Hepatocyte (in vitro differentiated cells): Measurements from ENCODE around the gene KRTAP5-6. TPM values are rescaled to one million over a fixed set of nuclear protein-coding genes. Genes with fewer than 3 reads are reported as not detected.

ENCODE experiments used
- DNase-seq: peaks from one replicate; pipeline ENCODE4 v3.0.0-alpha.2; 2016; ENCODE audit warnings: low spot score
- H2AFZ ChIP-seq: fragments of 200-600 bp; sonication (generic); 2 replicates; pipeline ENCODE4 v1.6.0; 2016; ENCODE audit warnings: antibody characterized with exemption, mild to moderate bottlenecking
- H3K27ac ChIP-seq: fragments of 200-600 bp; sonication (generic); 2 replicates; pipeline ENCODE4 v1.5.1; 2016; ENCODE audit warnings: mild to moderate bottlenecking
- H3K27me3 ChIP-seq: fragments of 200-600 bp; sonication (generic); 2 replicates; pipeline ENCODE4 v1.6.1; 2016
- H3K36me3 ChIP-seq: fragments of 200-600 bp; sonication (generic); replicated peaks from 2 replicates; pipeline ENCODE4 v1.5.1; 2016; ENCODE audit warnings: low read depth; ENCODE audit not compliant: insufficient read depth
- H3K4me1 ChIP-seq: fragments of 200-600 bp; sonication (generic); 2 replicates; pipeline ENCODE4 v1.5.1; 2016; ENCODE audit warnings: mild to moderate bottlenecking, moderate library complexity; ENCODE audit not compliant: insufficient read depth
- H3K4me2 ChIP-seq: fragments of 200-600 bp; sonication (generic); 2 replicates; pipeline ENCODE4 v1.6.0; 2016
- H3K4me3 ChIP-seq: fragments of 200-600 bp; sonication (generic); 2 replicates; pipeline ENCODE4 v1.5.1; 2016; ENCODE audit warnings: mild to moderate bottlenecking
- H3K79me2 ChIP-seq: fragments of 200-600 bp; sonication (generic); 2 replicates; pipeline ENCODE4 v1.6.0; 2017; ENCODE audit warnings: mild to moderate bottlenecking
- H3K9me2 ChIP-seq: fragments of 200-600 bp; sonication (generic); replicated peaks from 2 replicates; pipeline ENCODE4 v1.6.0; 2017; ENCODE audit warnings: mild to moderate bottlenecking; ENCODE audit not compliant: insufficient read depth
- H3K9me3 ChIP-seq: fragments of 200-600 bp; sonication (generic); 2 replicates; pipeline ENCODE4 v1.5.1; 2016; ENCODE audit warnings: low read depth, mild to moderate bottlenecking
- H4K20me1 ChIP-seq: fragments of 200-600 bp; sonication (generic); 2 replicates; pipeline ENCODE4 v1.6.0; 2016; ENCODE audit warnings: mild to moderate bottlenecking; ENCODE audit not compliant: insufficient read depth, poor library complexity, severe bottlenecking
- EZH2 ChIP-seq: fragments of 200-600 bp; sonication (generic); IDR thresholded peaks from 2 replicates; pipeline ENCODE4 v1.6.1; 2016; ENCODE audit warnings: antibody characterized with exemption, mild to moderate bottlenecking, borderline replicate concordance
- EZH2phosphoT487 ChIP-seq: fragments of 200-600 bp; sonication (generic); IDR thresholded peaks from one replicate; pipeline ENCODE4 v1.6.1; 2018; ENCODE audit warnings: antibody characterized with exemption, mild to moderate bottlenecking, low read depth, moderate library complexity; ENCODE audit not compliant: unreplicated experiment, severe bottlenecking
- WGBS: methylation state at CpG from one replicate; pipeline ENCODE4 v1.1.6; 2016; ENCODE audit warnings: low lambda C conversion rate; ENCODE audit errors: missing lambda C conversion rate; 5-methylcytosine and 5-hydroxymethylcytosine counted together
- polyA plus RNA-seq: library from polyadenylated mRNA; unstranded; fragments of >200 nt; fragmentation: Nextera tagmentation; extraction: Ambion mirVana; gene quantifications from 2 replicates; pipeline ENCODE4 v1.2.1, GENCODE V29; 2016
- total RNA-seq: library from RNA; depleted of rRNA; stranded (reverse); fragments of >200 nt; gene quantifications from 2 replicates; pipeline ENCODE4 v1.2.3, GENCODE V29; 2014
- TF ChIP-seq, protein P1 (sequence below): fragments of 200-600 bp; sonication (generic); IDR thresholded peaks from 2 replicates; pipeline ENCODE4 v1.5.1; 2016; ENCODE audit warnings: antibody characterized with exemption, mild to moderate bottlenecking; ENCODE audit not compliant: poor library complexity

Gene KRTAP5-6
- total and polyA plus RNA-seq, 2 experiments from 2014 or later = not detected

DNA sequence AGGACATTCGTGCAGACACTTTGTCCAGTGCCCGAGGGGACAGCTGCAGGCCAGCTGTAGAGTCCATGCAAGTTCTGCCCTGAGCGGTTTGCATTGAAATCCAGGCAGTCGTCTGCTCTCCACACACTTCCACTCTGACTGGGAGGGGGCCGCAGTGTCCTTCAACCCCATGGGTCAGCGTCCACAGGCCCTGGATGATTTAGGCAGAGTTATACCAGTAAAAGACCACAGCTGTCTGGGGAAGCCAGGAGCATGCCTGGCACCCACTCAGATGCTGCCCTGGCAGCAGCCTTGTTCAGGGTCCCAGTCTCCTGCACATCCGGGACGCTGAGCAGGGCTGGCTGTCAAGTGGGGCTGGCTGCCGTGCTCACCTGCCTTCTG, 40.9 kb upstream of the KRTAP5-6 start:
- Histone ChIP-seq H3K4me3 (no peak overlapping the region), H3K9me2 (no peaks in the 10 kb centered on the region), H3K4me2 (no peak overlapping the region), H2AFZ (no peak overlapping the region), H3K9me3 (no peaks in the 10 kb centered on the region), H3K4me1 (peaks cover 51% of the 10 kb centered on the region), H3K27ac (no peak overlapping the region), H3K27me3 (no peaks in the 10 kb centered on the region), H3K79me2 (no peaks in the 10 kb centered on the region), H3K36me3 (no peaks in the 10 kb centered on the region), H4K20me1 (no peaks in the 10 kb centered on the region)
- no peak for DNase-seq
- 86% methylated on average over 9 of the region's 9 CpGs for WGBS
- TF ChIP-seq, protein P1, sequence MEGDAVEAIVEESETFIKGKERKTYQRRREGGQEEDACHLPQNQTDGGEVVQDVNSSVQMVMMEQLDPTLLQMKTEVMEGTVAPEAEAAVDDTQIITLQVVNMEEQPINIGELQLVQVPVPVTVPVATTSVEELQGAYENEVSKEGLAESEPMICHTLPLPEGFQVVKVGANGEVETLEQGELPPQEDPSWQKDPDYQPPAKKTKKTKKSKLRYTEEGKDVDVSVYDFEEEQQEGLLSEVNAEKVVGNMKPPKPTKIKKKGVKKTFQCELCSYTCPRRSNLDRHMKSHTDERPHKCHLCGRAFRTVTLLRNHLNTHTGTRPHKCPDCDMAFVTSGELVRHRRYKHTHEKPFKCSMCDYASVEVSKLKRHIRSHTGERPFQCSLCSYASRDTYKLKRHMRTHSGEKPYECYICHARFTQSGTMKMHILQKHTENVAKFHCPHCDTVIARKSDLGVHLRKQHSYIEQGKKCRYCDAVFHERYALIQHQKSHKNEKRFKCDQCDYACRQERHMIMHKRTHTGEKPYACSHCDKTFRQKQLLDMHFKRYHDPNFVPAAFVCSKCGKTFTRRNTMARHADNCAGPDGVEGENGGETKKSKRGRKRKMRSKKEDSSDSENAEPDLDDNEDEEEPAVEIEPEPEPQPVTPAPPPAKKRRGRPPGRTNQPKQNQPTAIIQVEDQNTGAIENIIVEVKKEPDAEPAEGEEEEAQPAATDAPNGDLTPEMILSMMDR = no peak
- TF ChIP-seq EZH2phosphoT487 (no peak), EZH2 (no peak)

DNA sequence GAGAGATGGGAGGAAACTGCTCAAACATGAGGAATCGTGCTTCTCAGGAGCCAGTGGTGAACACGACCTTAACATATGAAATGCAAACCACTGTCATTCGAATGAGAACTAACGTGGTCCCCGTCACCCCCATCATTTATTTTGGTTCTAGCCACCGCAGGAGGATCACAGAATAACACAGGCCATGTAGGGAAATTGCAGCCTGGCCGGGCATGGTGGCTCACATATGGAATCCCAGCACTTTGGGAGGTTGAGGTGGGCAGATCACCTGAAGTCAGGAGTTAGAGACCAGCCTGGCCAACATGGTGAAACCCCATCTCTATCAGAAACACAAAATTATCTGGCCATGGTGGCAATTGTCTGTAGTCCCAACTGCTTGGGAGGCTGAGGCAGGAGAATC, 40.3 kb upstream of the KRTAP5-6 start:
- H3K9me2 ChIP-seq = no peaks in the 10 kb centered on the region
- H3K4me2 ChIP-seq = no peak overlapping the region
- no peaks in the 10 kb centered on the region for H3K79me2 ChIP-seq
- no peak overlapping the region for H3K4me3 ChIP-seq
- no peaks in the 10 kb centered on the region for H3K27me3 ChIP-seq
- H2AFZ ChIP-seq = no peak overlapping the region
- H3K9me3 ChIP-seq = no peaks in the 10 kb centered on the region
- no peak overlapping the region for H3K27ac ChIP-seq
- H4K20me1 ChIP-seq = no peaks in the 10 kb centered on the region
- no peak for DNase-seq
- 83% methylated on average over 7 of the region's 7 CpGs for WGBS
- no peaks in the 10 kb centered on the region for H3K36me3 ChIP-seq
- H3K4me1 ChIP-seq = peaks cover 47% of the 10 kb centered on the region
- no peak for TF ChIP-seq EZH2
- TF ChIP-seq EZH2phosphoT487 = no peak
- TF ChIP-seq, protein P1 = no peak

DNA sequence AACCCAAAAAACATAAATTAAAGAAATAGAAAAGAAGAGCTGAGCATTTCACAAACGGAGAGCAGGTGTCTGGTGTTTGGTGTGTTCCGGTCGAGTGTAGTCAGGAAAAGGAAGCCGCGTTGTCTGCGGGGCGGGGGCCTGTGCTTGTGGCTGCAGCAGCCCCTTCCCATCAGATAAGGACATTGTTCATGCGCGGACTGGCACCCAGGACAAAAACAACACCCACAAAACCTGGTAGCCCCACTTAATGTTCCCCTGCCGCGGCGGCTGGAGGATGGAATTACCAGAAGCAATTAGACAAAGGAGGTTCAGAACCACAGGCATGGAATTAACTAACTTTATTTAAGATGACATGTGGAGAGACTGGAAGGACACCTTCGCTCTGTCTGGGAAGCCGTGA, 37.5 kb upstream of the KRTAP5-6 start:
- peaks cover 30% of the 10 kb centered on the region for H3K4me1 ChIP-seq
- H3K9me3 ChIP-seq = no peaks in the 10 kb centered on the region
- no peaks in the 10 kb centered on the region for H3K79me2 ChIP-seq
- 91% methylated on average over 14 of the region's 14 CpGs for WGBS
- H2AFZ ChIP-seq = no peak overlapping the region
- no peaks in the 10 kb centered on the region for H4K20me1 ChIP-seq
- DNase-seq = no peak
- TF ChIP-seq EZH2 (no peak), EZH2phosphoT487 (no peak)
- TF ChIP-seq, protein P1 = no peak
- H3K9me2 ChIP-seq = no peaks in the 10 kb centered on the region
- no peak overlapping the region for H3K4me2 ChIP-seq
- peak overlapping the region; percentile 48 for H3K27ac ChIP-seq
- no peaks in the 10 kb centered on the region for H3K27me3 ChIP-seq
- H3K4me3 ChIP-seq = no peak overlapping the region
- no peaks in the 10 kb centered on the region for H3K36me3 ChIP-seq
